Mesendoderm (in vitro differentiated cells): ENCODE data around the gene STUB1.
A peak's percentile ranks its signal among the peaks of the same experiment; 100 is the strongest.

Experiments used
- DNase-seq: peaks from one replicate; pipeline ENCODE4 v3.0.0; 2013
- H2AK5ac ChIP-seq: 2 replicates; pipeline ENCODE4 v1.6.1; 2013; ENCODE audit warnings: low read length, inconsistent platforms
- H2BK120ac ChIP-seq: 2 replicates; pipeline ENCODE4 v1.6.1; 2013; ENCODE audit warnings: low read depth, mild to moderate bottlenecking, low read length, moderate library complexity, mixed read lengths
- H2BK15ac ChIP-seq: replicated peaks from 2 replicates; pipeline ENCODE4 v1.6.1; 2013; ENCODE audit warnings: low read depth, mild to moderate bottlenecking, moderate library complexity
- H2BK5ac ChIP-seq: 2 replicates; pipeline ENCODE4 v1.6.1; 2013; ENCODE audit warnings: low read length, inconsistent platforms
- H3K18ac ChIP-seq: 2 replicates; pipeline ENCODE4 v1.6.1; 2013; ENCODE audit warnings: mild to moderate bottlenecking, low read length, mixed read lengths
- H3K23ac ChIP-seq: one replicate; pipeline ENCODE4 v1.6.1; 2013; ENCODE audit warnings: low read length
- H3K27ac ChIP-seq: 2 replicates; pipeline ENCODE4 v1.5.1; 2013; ENCODE audit warnings: low read depth, mild to moderate bottlenecking, inconsistent platforms, low read length, moderate library complexity
- H3K27me3 ChIP-seq: 2 replicates; pipeline ENCODE4 v1.6.1; 2013; ENCODE audit warnings: low read length, control low read depth, mild to moderate bottlenecking, inconsistent platforms; ENCODE audit not compliant: insufficient read depth, poor library complexity
- H3K36me3 ChIP-seq: 2 replicates; pipeline ENCODE4 v1.6.1; 2013; ENCODE audit warnings: low read length, inconsistent platforms; ENCODE audit not compliant: control insufficient read depth, insufficient read depth
- H3K4ac ChIP-seq: one replicate; pipeline ENCODE4 v1.6.1; 2013; ENCODE audit warnings: low read depth, mild to moderate bottlenecking, low read length, moderate library complexity
- H3K4me1 ChIP-seq: 2 replicates; pipeline ENCODE4 v1.6.1; 2013; ENCODE audit warnings: low read depth, low read length, inconsistent platforms; ENCODE audit not compliant: control insufficient read depth
- H3K4me2 ChIP-seq: 2 replicates; pipeline ENCODE4 v1.6.1; 2013; ENCODE audit warnings: low read length
- H3K4me3 ChIP-seq: 2 replicates; pipeline ENCODE4 v1.5.1; 2013; ENCODE audit warnings: mild to moderate bottlenecking, low read length
- H3K56ac ChIP-seq: one replicate; pipeline ENCODE4 v1.6.1; 2013; ENCODE audit warnings: low read length
- H3K79me1 ChIP-seq: 2 replicates; pipeline ENCODE4 v1.6.1; 2013; ENCODE audit warnings: low read length, inconsistent platforms
- H3K79me2 ChIP-seq: 2 replicates; pipeline ENCODE4 v1.6.1; 2013; ENCODE audit warnings: mild to moderate bottlenecking, low read length; ENCODE audit not compliant: control insufficient read depth, insufficient read depth
- H3K9ac ChIP-seq: 2 replicates; pipeline ENCODE4 v1.6.1; 2013; ENCODE audit warnings: low read length, inconsistent platforms
- H4K5ac ChIP-seq: one replicate; pipeline ENCODE4 v1.6.1; 2013; ENCODE audit warnings: low read length
- H4K8ac ChIP-seq: one replicate; pipeline ENCODE4 v1.6.1; 2013; ENCODE audit warnings: low read depth, mild to moderate bottlenecking, control low read depth, low read length, moderate library complexity
- WGBS: extraction: QIAGEN DNeasy Blood & Tissue Kit; methylation state at CpG from one replicate; pipeline ENCODE4 v1.1.7; 2013; ENCODE audit warnings: low lambda C conversion rate, missing lambda C conversion rate; ENCODE audit not compliant: insufficient coverage; ENCODE audit errors: extremely low coverage; 5-methylcytosine and 5-hydroxymethylcytosine counted together

STUB1 gene

GRCh38 chr16:704552-705380 is 24.6 kb downstream of the STUB1 start:
- no peak overlapping the region for H3K56ac ChIP-seq
- H2BK15ac ChIP-seq, result no peak overlapping the region
- H4K8ac ChIP-seq, result no peak overlapping the region
- WGBS, result no CpG with 5 or more reads among the region's 50 CpGs
- no peaks in the 10 kb centered on the region for H3K36me3 ChIP-seq
- DNase-seq, result no peak
- H3K27ac ChIP-seq, result no peak overlapping the region
- H3K23ac ChIP-seq, result no peak overlapping the region
- H3K9ac ChIP-seq, result no peak overlapping the region
- no peak overlapping the region for H3K4me2 ChIP-seq
- no peak overlapping the region for H2BK5ac ChIP-seq
- H4K5ac ChIP-seq, result no peak overlapping the region
- H2AK5ac ChIP-seq, result no peak overlapping the region
- H3K4me3 ChIP-seq, result no peak overlapping the region
- H3K18ac ChIP-seq, result no peak overlapping the region
- peaks cover 38% of the 10 kb centered on the region for H3K27me3 ChIP-seq
- no peak overlapping the region for H2BK120ac ChIP-seq
- no peaks in the 10 kb centered on the region for H3K4me1 ChIP-seq
- no peaks in the 10 kb centered on the region for H3K79me1 ChIP-seq
- no peak overlapping the region for H3K4ac ChIP-seq
- H3K79me2 ChIP-seq, result no peaks in the 10 kb centered on the region

- Histone ChIP-seq H3K4me3 (no peak within 1 kb of the TSS), H3K23ac (no peak within 1 kb of the TSS), H2BK15ac (no peak within 1 kb of the TSS), H3K4me2 (peak within 1 kb of the TSS; percentile 18), H3K36me3 (no peaks in the 10 kb centered on the region), H3K4ac (no peak within 1 kb of the TSS), H3K18ac (no peak within 1 kb of the TSS), H4K5ac (no peak within 1 kb of the TSS), H3K27ac (no peak within 1 kb of the TSS), H4K8ac (no peak within 1 kb of the TSS), H3K4me1 (no peaks in the 10 kb centered on the region), H2AK5ac (no peak within 1 kb of the TSS), H2BK5ac (no peak within 1 kb of the TSS), H3K56ac (no peak within 1 kb of the TSS), H3K27me3 (peaks cover 38% of the 10 kb centered on the region), H3K79me1 (no peaks in the 10 kb centered on the region), H3K79me2 (no peaks in the 10 kb centered on the region), H3K9ac (peak within 1 kb of the TSS; percentile 11), H2BK120ac (no peak within 1 kb of the TSS)
- DNase-seq, result no peak
- WGBS, result no CpG with 5 or more reads among the region's 115 CpGs
These were observed 25.4 kb downstream of the STUB1 start, which contains the start of gene FBXL16 for GRCh38 chr16:705431-706188. TSS of gene FBXL16 (minus strand) at chr16:705801. CDS start at chr16:697405, 8,396 bp downstream.

DNA sequence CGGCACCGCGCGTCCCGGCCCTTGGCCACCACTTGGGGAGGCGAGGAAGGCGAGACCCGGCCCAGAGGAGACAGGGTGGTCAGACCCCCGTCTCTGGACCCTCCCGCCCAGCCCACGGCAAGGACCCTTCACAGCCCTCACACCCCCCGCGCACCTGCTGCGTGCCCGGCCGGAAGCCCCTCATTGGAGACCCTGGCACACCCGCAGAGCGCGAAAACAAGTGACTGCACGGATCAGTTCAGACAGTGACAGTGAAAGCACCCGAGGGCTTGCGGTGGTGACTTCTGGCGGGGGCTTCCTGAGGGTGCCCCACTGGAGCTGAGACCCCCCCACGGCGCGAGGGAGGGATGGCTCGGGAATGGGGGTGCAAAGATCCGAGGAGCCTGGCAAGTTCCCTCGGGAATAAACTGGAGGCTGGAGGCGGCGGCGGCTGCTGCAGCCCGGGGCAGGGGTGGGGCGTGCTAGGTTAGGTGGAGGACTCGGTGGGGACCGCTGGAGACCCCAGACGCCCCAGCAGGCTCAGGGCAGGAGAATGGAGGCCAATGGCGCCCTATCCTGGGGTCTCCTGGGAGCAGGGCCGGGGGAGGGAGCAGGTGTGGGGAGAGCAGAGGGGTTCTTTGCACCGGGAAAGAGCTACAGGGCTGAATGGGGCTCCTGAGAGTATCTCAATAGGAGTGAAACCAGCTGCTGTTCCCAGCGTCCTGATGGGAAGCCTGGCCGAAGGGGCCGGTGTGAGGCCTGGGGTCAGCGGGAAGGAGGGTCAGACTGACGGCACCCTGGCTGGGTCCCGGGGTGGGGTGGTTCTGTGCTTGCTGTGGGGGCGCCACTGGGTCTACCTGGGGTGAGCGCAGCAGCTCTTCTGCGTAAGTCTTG is 26.2 kb downstream of the STUB1 start:
- no CpG with 5 or more reads among the region's 49 CpGs for WGBS
- Histone ChIP-seq H3K79me2 (no peaks in the 10 kb centered on the region), H3K4me3 (no peak overlapping the region)

DNA sequence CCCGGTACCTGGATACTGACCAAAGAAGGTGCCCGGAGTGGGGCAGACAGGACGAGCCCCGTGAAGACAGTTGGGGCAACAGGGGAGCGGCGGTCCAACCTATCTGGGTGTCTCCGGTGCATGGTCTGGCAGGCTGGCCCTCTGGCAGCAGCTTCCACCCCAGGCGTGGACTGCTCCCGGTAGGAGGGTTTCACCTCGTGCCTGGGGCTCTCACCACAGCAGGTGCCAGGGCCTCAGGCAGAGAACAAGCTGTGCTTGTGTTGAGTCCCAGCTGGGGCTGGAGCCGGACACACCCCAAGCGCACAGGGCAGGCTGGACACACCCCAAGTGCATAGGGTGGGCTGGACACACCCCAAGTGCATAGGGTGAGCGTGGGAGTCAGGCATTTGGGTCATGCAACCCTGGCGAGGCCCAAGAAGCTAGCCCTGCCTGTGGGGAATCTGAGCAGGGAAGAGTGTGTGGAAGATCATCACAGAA is 26.9 kb downstream of the STUB1 start:
- Histone ChIP-seq H3K79me2 (no peaks in the 10 kb centered on the region), H3K4me3 (no peak overlapping the region), H2BK15ac (no peak overlapping the region), H3K9ac (no peak overlapping the region), H2BK5ac (no peak overlapping the region), H3K4ac (no peak overlapping the region), H3K36me3 (no peaks in the 10 kb centered on the region), H4K8ac (no peak overlapping the region), H3K27ac (no peak overlapping the region), H2BK120ac (no peak overlapping the region), H4K5ac (no peak overlapping the region), H3K18ac (no peak overlapping the region), H2AK5ac (no peak overlapping the region), H3K4me1 (no peaks in the 10 kb centered on the region), H3K4me2 (no peak overlapping the region), H3K23ac (no peak overlapping the region), H3K27me3 (peaks cover 27% of the 10 kb centered on the region), H3K56ac (no peak overlapping the region), H3K79me1 (no peaks in the 10 kb centered on the region)
- WGBS, result no CpG with 5 or more reads among the region's 14 CpGs
- DNase-seq, result no peak

More for the DNA sequence above, 26.2 kb downstream of the STUB1 start:
- H4K8ac ChIP-seq, result no peak overlapping the region
- no peak overlapping the region for H3K23ac ChIP-seq
- no peak overlapping the region for H3K4me2 ChIP-seq
- no peaks in the 10 kb centered on the region for H3K4me1 ChIP-seq
- no peak overlapping the region for H3K27ac ChIP-seq
- peaks cover 32% of the 10 kb centered on the region for H3K27me3 ChIP-seq
- no peak overlapping the region for H2BK15ac ChIP-seq
- no peak overlapping the region for H3K56ac ChIP-seq
- H3K18ac ChIP-seq, result no peak overlapping the region
- no peaks in the 10 kb centered on the region for H3K36me3 ChIP-seq
- H2AK5ac ChIP-seq, result no peak overlapping the region
- no peak for DNase-seq
- no peak overlapping the region for H3K9ac ChIP-seq
- no peak overlapping the region for H2BK5ac ChIP-seq
- no peak overlapping the region for H2BK120ac ChIP-seq
- H4K5ac ChIP-seq, result no peak overlapping the region
- H3K4ac ChIP-seq, result no peak overlapping the region
- H3K79me1 ChIP-seq, result no peaks in the 10 kb centered on the region

- Histone ChIP-seq H3K23ac (no peak overlapping the region), H3K4ac (no peak overlapping the region), H3K79me2 (no peaks in the 10 kb centered on the region), H3K18ac (no peak overlapping the region), H2BK120ac (no peak overlapping the region), H3K79me1 (no peaks in the 10 kb centered on the region), H4K5ac (no peak overlapping the region), H3K4me2 (no peak overlapping the region), H3K4me1 (no peaks in the 10 kb centered on the region), H3K27ac (no peak overlapping the region), H2BK15ac (no peak overlapping the region), H3K9ac (no peak overlapping the region), H3K56ac (no peak overlapping the region), H3K36me3 (no peaks in the 10 kb centered on the region), H3K27me3 (peaks cover 23% of the 10 kb centered on the region), H3K4me3 (no peak overlapping the region), H4K8ac (no peak overlapping the region), H2BK5ac (no peak overlapping the region), H2AK5ac (no peak overlapping the region)
- WGBS, result no CpG with 5 or more reads among the region's 3 CpGs
- DNase-seq, result no peak
These were observed 27.8 kb downstream of the STUB1 start for GRCh38 chr16:708019-708418.
